Endothelial cell of umbilical vein (primary cell): Measurements from ENCODE around the gene DIS3L2. TPM values are rescaled to one million over a fixed set of nuclear protein-coding genes. Genes with fewer than 3 reads are reported as not detected.

Source experiments
- BruUV-seq: library from RNA; stranded (reverse); fragments of 400-500 nt; replicated peaks from 2 replicates; lab custom pipeline; 2021; lab: Mats Ljungman, UMichigan
- CTCF ChIA-PET: fragments of 300-600, 350-600 bp; sonication (Branson Sonifier 250); formaldehyde crosslinking; loops from one replicate; lab custom pipeline; 2021; ENCODE audit warnings: antibody characterized with exemption, inconsistent platforms; lab: Charles Lee
- POLR2A ChIA-PET: fragments of 300-600, 350-600 bp; sonication (Branson Sonifier 250); formaldehyde crosslinking; loops from one replicate; lab custom pipeline; 2021; ENCODE audit warnings: antibody characterized with exemption, inconsistent platforms; lab: Charles Lee
- DNase-seq: peaks from one replicate; pipeline ENCODE4 v3.0.0-alpha.2; 2011; ENCODE audit warnings: low read depth, low spot score
- FAIRE-seq: peaks from 2 replicates; lab custom pipeline; 2011; peaks lifted over from hg19 to GRCh38; lab: Jason Lieb, UNC
- H2AFZ ChIP-seq: 2 replicates; pipeline ENCODE4 v1.6.0; 2012; ENCODE audit warnings: low read depth, low read length, control low read depth, inconsistent platforms
- H3K27ac ChIP-seq: 2 replicates; pipeline ENCODE4 v1.5.1; 2011; ENCODE audit warnings: low read depth, mild to moderate bottlenecking, control low read depth, low read length, moderate library complexity; ENCODE audit not compliant: insufficient read depth
- H3K27me3 ChIP-seq, 2 experiments: 2 replicates each; pipeline versions ENCODE4 v1.6.0 to v1.6.1; 2011; ENCODE audit warnings: low read length in 2 of 2, mixed read lengths in 1 of 2; ENCODE audit not compliant: control insufficient read depth in 2 of 2, insufficient read depth in 2 of 2
- H3K36me3 ChIP-seq, 2 experiments: 2 replicates in 1 of 2; 3 replicates in 1 of 2; pipeline ENCODE4 v1.5.1; 2011; ENCODE audit warnings: low read length in 2 of 2, mild to moderate bottlenecking in 1 of 2, moderate library complexity in 1 of 2; ENCODE audit not compliant: control insufficient read depth in 2 of 2, insufficient read depth in 2 of 2; ENCODE audit errors: extremely low read depth in 1 of 2
- H3K4me1 ChIP-seq: 3 replicates; pipeline ENCODE4 v1.5.1; 2011; ENCODE audit warnings: mild to moderate bottlenecking, low read length; ENCODE audit not compliant: control insufficient read depth, insufficient read depth; ENCODE audit errors: extremely low read depth
- H3K4me2 ChIP-seq: 2 replicates; pipeline ENCODE4 v1.6.1; 2011; ENCODE audit warnings: low read length, control low read depth, mixed read lengths; ENCODE audit not compliant: insufficient read depth
- H3K4me3 ChIP-seq, 3 experiments: fragments of 200-600 bp in 1 of 3; sonication (generic), shearing (Covaris generic) in 1 of 3; replicated peaks in 1 of 3; 2 replicates each; pipeline ENCODE4 v1.5.1; 2011 to 2016; ENCODE audit warnings: control low read depth in 3 of 3, low read length in 3 of 3, mild to moderate bottlenecking in 2 of 3, inconsistent platforms in 1 of 3, low read depth in 1 of 3, moderate library complexity in 1 of 3; ENCODE audit not compliant: insufficient read depth in 1 of 3
- H3K79me2 ChIP-seq: 2 replicates; pipeline ENCODE4 v1.6.0; 2012; ENCODE audit warnings: low read length, inconsistent platforms; ENCODE audit not compliant: control insufficient read depth, insufficient read depth
- H3K9ac ChIP-seq: replicated peaks from 2 replicates; pipeline ENCODE3; 2011; ENCODE audit warnings: low read length, control low read depth; ENCODE audit not compliant: insufficient read depth; ENCODE audit errors: extremely low read depth
- H3K9me1 ChIP-seq: replicated peaks from 3 replicates; pipeline ENCODE4 v1.6.0; 2011; ENCODE audit warnings: mild to moderate bottlenecking, low read length; ENCODE audit not compliant: control insufficient read depth, insufficient read depth; ENCODE audit errors: extremely low read depth
- H3K9me3 ChIP-seq: replicated peaks from 2 replicates; pipeline ENCODE4 v1.5.1; 2012; ENCODE audit warnings: low read length, inconsistent platforms; ENCODE audit not compliant: control insufficient read depth, insufficient read depth
- H4K20me1 ChIP-seq: replicated peaks from 2 replicates; pipeline ENCODE3; 2011; ENCODE audit warnings: mild to moderate bottlenecking, low read length; ENCODE audit not compliant: control insufficient read depth, insufficient read depth; ENCODE audit errors: extremely low read depth
- CTCF ChIP-seq, 2 donors: IDR thresholded peaks; 1 replicate in 1 of 2; 2 replicates in 1 of 2; pipeline ENCODE4 v1.5.1; 2011; ENCODE audit warnings: low read length in 2 of 2, mild to moderate bottlenecking in 2 of 2, moderate library complexity in 2 of 2, control low read depth in 1 of 2, inconsistent platforms in 1 of 2, low read depth in 1 of 2; ENCODE audit not compliant: insufficient read depth in 1 of 2; ENCODE audit errors: extremely low read depth in 1 of 2
- EZH2 ChIP-seq: IDR thresholded peaks from 2 replicates; pipeline ENCODE4 v1.6.1; 2012; ENCODE audit warnings: borderline replicate concordance, low read depth, mild to moderate bottlenecking, moderate library complexity, low read length, inconsistent platforms; ENCODE audit not compliant: severe bottlenecking
- FOS ChIP-seq: IDR thresholded peaks from 2 replicates; pipeline ENCODE4 v1.6.1; 2011; ENCODE audit warnings: mild to moderate bottlenecking, low read length, moderate library complexity, borderline replicate concordance; ENCODE audit not compliant: insufficient read depth
- GATA2 ChIP-seq: IDR thresholded peaks from 2 replicates; pipeline ENCODE4 v1.7.0; 2011; ENCODE audit warnings: low read depth, mild to moderate bottlenecking, moderate library complexity, mixed read lengths, low read length; ENCODE audit not compliant: insufficient read length, insufficient read depth
- JUN ChIP-seq: IDR thresholded peaks from 2 replicates; pipeline ENCODE4 v1.6.1; 2011; ENCODE audit warnings: borderline replicate concordance, low read depth; ENCODE audit not compliant: insufficient read length, insufficient read depth
- MAX ChIP-seq: IDR thresholded peaks from 2 replicates; pipeline ENCODE4 v1.6.1; 2011; ENCODE audit not compliant: insufficient read depth, insufficient read length
- MYC ChIP-seq: IDR thresholded peaks from one replicate; pipeline ENCODE4 v1.6.1; 2011; ENCODE audit warnings: mild to moderate bottlenecking, low read depth, low read length
- POLR2A ChIP-seq: IDR thresholded peaks from 2 replicates; pipeline ENCODE4 v1.6.1; 2012; ENCODE audit warnings: low read depth, mild to moderate bottlenecking, control low read depth, low read length
- POLR2AphosphoS5 ChIP-seq: IDR thresholded peaks from 2 replicates; pipeline ENCODE4 v1.6.1; 2012; ENCODE audit warnings: low read depth, mild to moderate bottlenecking, control low read depth, low read length, moderate library complexity; ENCODE audit not compliant: insufficient read depth
- dilution Hi-C: fragments of 300-500 bp; cut with MboI; formaldehyde crosslinking; loops from one replicate; pipeline ENCODE4 v1.15.0; 2019; ENCODE audit warnings: low sequenced_read_pairs; ENCODE audit not compliant: extremely low pct_ligation_motif_present
- intact Hi-C: fragments of 100-400 bp; cut with micrococcal nuclease; formaldehyde crosslinking; loops from one replicate; pipeline ENCODE4 v1.10.0; 2022
- polyA plus RNA-seq, 4 experiments: library from polyadenylated mRNA; depleted of rRNA in 3 of 4; stranded (reverse) in 3 of 4; unstranded in 1 of 4; fragments of >200 nt; gene quantifications; 2 replicates each; pipeline versions ENCODE4 v1.2.1 to v1.2.3, GENCODE V29; 2011 to 2012; ENCODE audit warnings: missing spikeins in 1 of 4
- total RNA-seq: library from RNA; stranded (reverse); gene quantifications from 2 replicates; pipeline ENCODE4 v1.2.3, GENCODE V29; 2021

The DIS3L2 gene
- total and polyA plus RNA-seq, 2 donors (not counting 3 experiments of a cell fraction or from before 2014, with no cell fraction given) = 14.6 to 31.2 TPM

GRCh38 chr2:232009639-232010274, 48.2 kb downstream of the DIS3L2 start:
- Histone ChIP-seq H2AFZ (no peak overlapping the region), H3K4me1 (peaks cover 5% of the 10 kb centered on the region), H3K4me3 (no peak overlapping the region), H3K36me3 (no peaks in the 10 kb centered on the region), H3K9me3 (no peaks in the 10 kb centered on the region), H4K20me1 (no peaks in the 10 kb centered on the region), H3K27ac (no peak overlapping the region), H3K79me2 (no peaks in the 10 kb centered on the region), H3K4me2 (no peak overlapping the region), H3K9me1 (no peaks in the 10 kb centered on the region), H3K9ac (no peak overlapping the region), H3K27me3 (no peaks in the 10 kb centered on the region)
- TF ChIP-seq JUN (no peak), POLR2A (no peak), GATA2 (no peak), MYC (no peak), FOS (no peak), POLR2AphosphoS5 (no peak), MAX (no peak), CTCF (IDR thresholded peaks at IDR 0.05; ENCODE audit: extremely low read depth in 1 of 2, insufficient read depth in 1 of 2, low read depth in 1 of 2, low read length in 2 of 2) (no peak), EZH2 (no peak)
- dilution Hi-C loops = no loop called here
- intact Hi-C loops = no loop called here
- ChIA-PET POLR2A (no interaction called here), CTCF (interaction anchor here (1.4 kb wide), 1 partner anchor 14 kb away, joined by 8 read pairs; no protein-coding TSS in a partner anchor)
- no peak for DNase-seq
- no peak for FAIRE-seq
- no TSS peak for BruUV-seq
